ENCODE data around the gene ARFRP1.

The ARFRP1 gene

GRCh38 chr20:63718996-63719395 is 11.2 kb upstream of the ARFRP1 start:
- DNase-seq (ENCODE audit: low read depth, low spot score): no peak
- Histone ChIP-seq H3K27me3 (ENCODE audit: insufficient read depth, insufficient read length) (no peaks in the 10 kb centered on the region), H3K36me3 (ENCODE audit: insufficient read depth, insufficient read length, low read length) (peaks cover 59% of the 10 kb centered on the region), H3K4me3 (ENCODE audit: insufficient read length, low read depth) (no peak overlapping the region), H3K4me1 (ENCODE audit: insufficient read depth, insufficient read length) (no peaks in the 10 kb centered on the region), H3K9me3 (ENCODE audit: insufficient read depth, low read length) (peaks cover 14% of the 10 kb centered on the region; the same call in 1 of the 2 replicates), H3K9ac (ENCODE audit: insufficient read length, low read depth) (no peak overlapping the region)
- TF ChIP-seq SUZ12 (IDR thresholded peaks at IDR 0.05; ENCODE audit: extremely low read depth, insufficient read depth, insufficient read length): no peak
- no peak for TF ChIP-seq YY1 (IDR thresholded peaks at IDR 0.05; ENCODE audit: insufficient read depth, insufficient read length)
- TF ChIP-seq ZNF274 (IDR thresholded peaks at IDR 0.05; ENCODE audit: low read depth, low read length): no peak

GRCh38 chr20:63714858-63715257 is 7.1 kb upstream of the ARFRP1 start:
- Histone ChIP-seq H3K9me3 (ENCODE audit: insufficient read depth, low read length) (peaks cover 15% of the 10 kb centered on the region; the same call in 1 of the 2 replicates), H3K4me3 (ENCODE audit: insufficient read length, low read depth) (no peak overlapping the region), H3K9ac (ENCODE audit: insufficient read length, low read depth) (no peak overlapping the region), H3K36me3 (ENCODE audit: insufficient read depth, insufficient read length, low read length) (peaks cover 67% of the 10 kb centered on the region), H3K27me3 (ENCODE audit: insufficient read depth, insufficient read length) (no peaks in the 10 kb centered on the region), H3K4me1 (ENCODE audit: insufficient read depth, insufficient read length) (no peaks in the 10 kb centered on the region)
- TF ChIP-seq ZNF274 (IDR thresholded peaks at IDR 0.05; ENCODE audit: low read depth, low read length): no peak
- no peak for TF ChIP-seq SUZ12 (IDR thresholded peaks at IDR 0.05; ENCODE audit: extremely low read depth, insufficient read depth, insufficient read length)
- TF ChIP-seq YY1 (IDR thresholded peaks at IDR 0.05; ENCODE audit: insufficient read depth, insufficient read length): no peak
- DNase-seq (ENCODE audit: low read depth, low spot score): no peak

- H3K9ac ChIP-seq (ENCODE audit: insufficient read length, low read depth): no peak overlapping the region
- H3K4me1 ChIP-seq (ENCODE audit: insufficient read depth, insufficient read length): peaks cover 3% of the 10 kb centered on the region
- TF ChIP-seq ZNF274 (IDR thresholded peaks at IDR 0.05; ENCODE audit: low read depth, low read length): no peak
- TF ChIP-seq YY1 (IDR thresholded peaks at IDR 0.05; ENCODE audit: insufficient read depth, insufficient read length): no peak
- TF ChIP-seq SUZ12 (IDR thresholded peaks at IDR 0.05; ENCODE audit: extremely low read depth, insufficient read depth, insufficient read length): no peak
- peaks cover 69% of the 10 kb centered on the region for H3K36me3 ChIP-seq (ENCODE audit: insufficient read depth, insufficient read length, low read length)
- H3K9me3 ChIP-seq (ENCODE audit: insufficient read depth, low read length): peaks cover 15% of the 10 kb centered on the region; the same call in 1 of the 2 replicates
- DNase-seq (ENCODE audit: low read depth, low spot score): no peak
- H3K27me3 ChIP-seq (ENCODE audit: insufficient read depth, insufficient read length): no peaks in the 10 kb centered on the region
- no peak overlapping the region for H3K4me3 ChIP-seq (ENCODE audit: insufficient read length, low read depth)
These were observed 4.4 kb upstream of the ARFRP1 start for GRCh38 chr20:63712191-63712590.

GRCh38 chr20:63711085-63711645 is 3.4 kb upstream of the ARFRP1 start:
- no peak overlapping the region for H3K9ac ChIP-seq (ENCODE audit: insufficient read length, low read depth)
- peaks cover 15% of the 10 kb centered on the region; the same call in 1 of the 2 replicates for H3K9me3 ChIP-seq (ENCODE audit: insufficient read depth, low read length)
- TF ChIP-seq ZNF274 (IDR thresholded peaks at IDR 0.05; ENCODE audit: low read depth, low read length) (no peak), SUZ12 (IDR thresholded peaks at IDR 0.05; ENCODE audit: extremely low read depth, insufficient read depth, insufficient read length) (no peak), YY1 (IDR thresholded peaks at IDR 0.05; ENCODE audit: insufficient read depth, insufficient read length) (no peak)
- H3K36me3 ChIP-seq (ENCODE audit: insufficient read depth, insufficient read length, low read length): peaks cover 72% of the 10 kb centered on the region
- peaks cover 7% of the 10 kb centered on the region for H3K4me1 ChIP-seq (ENCODE audit: insufficient read depth, insufficient read length)
- H3K27me3 ChIP-seq (ENCODE audit: insufficient read depth, insufficient read length): no peaks in the 10 kb centered on the region
- no peak overlapping the region for H3K4me3 ChIP-seq (ENCODE audit: insufficient read length, low read depth)
- no peak for DNase-seq (ENCODE audit: low read depth, low spot score)

- Histone ChIP-seq H3K4me1 (ENCODE audit: insufficient read depth, insufficient read length) (peaks cover 9% of the 10 kb centered on the region), H3K9ac (ENCODE audit: insufficient read length, low read depth) (peak overlapping the region; percentile 96), H3K27me3 (ENCODE audit: insufficient read depth, insufficient read length) (no peaks in the 10 kb centered on the region), H3K9me3 (ENCODE audit: insufficient read depth, low read length) (peaks cover 3% of the 10 kb centered on the region; the same call in 1 of the 2 replicates), H3K36me3 (ENCODE audit: insufficient read depth, insufficient read length, low read length) (peaks cover 77% of the 10 kb centered on the region), H3K4me3 (ENCODE audit: insufficient read length, low read depth) (peak overlapping the region; percentile 96)
- TF ChIP-seq ZNF274 (IDR thresholded peaks at IDR 0.05; ENCODE audit: low read depth, low read length): no peak
- no peak for TF ChIP-seq YY1 (IDR thresholded peaks at IDR 0.05; ENCODE audit: insufficient read depth, insufficient read length)
- TF ChIP-seq SUZ12 (IDR thresholded peaks at IDR 0.05; ENCODE audit: extremely low read depth, insufficient read depth, insufficient read length): no peak
- DNase-seq (ENCODE audit: low read depth, low spot score): no peak
These were observed 1.4 kb upstream of the ARFRP1 start for GRCh38 chr20:63709149-63709527.

- peaks cover 77% of the 10 kb centered on the region for H3K36me3 ChIP-seq (ENCODE audit: insufficient read depth, insufficient read length, low read length)
- DNase-seq (ENCODE audit: low read depth, low spot score): no peak
- TF ChIP-seq YY1 (IDR thresholded peaks at IDR 0.05; ENCODE audit: insufficient read depth, insufficient read length): no peak
- no peak for TF ChIP-seq SUZ12 (IDR thresholded peaks at IDR 0.05; ENCODE audit: extremely low read depth, insufficient read depth, insufficient read length)
- TF ChIP-seq ZNF274 (IDR thresholded peaks at IDR 0.05; ENCODE audit: low read depth, low read length): no peak
- no peaks in the 10 kb centered on the region for H3K9me3 ChIP-seq (ENCODE audit: insufficient read depth, low read length)
- H3K9ac ChIP-seq (ENCODE audit: insufficient read length, low read depth): peak overlapping the region; percentile 96
- no peaks in the 10 kb centered on the region for H3K27me3 ChIP-seq (ENCODE audit: insufficient read depth, insufficient read length)
- H3K4me1 ChIP-seq (ENCODE audit: insufficient read depth, insufficient read length): peaks cover 9% of the 10 kb centered on the region
- peak overlapping the region; percentile 96 for H3K4me3 ChIP-seq (ENCODE audit: insufficient read length, low read depth)
These were observed 749 bp upstream of the ARFRP1 start for GRCh38 chr20:63708301-63709148.
